GM12878 (cell line): ENCODE data around the gene APBA3. TPM values are rescaled to one million over a fixed set of nuclear protein-coding genes. Genes with fewer than 3 reads are reported as not detected.

Experiments
- ATAC-seq: fragments of 200-7000 bp; cut with Tn5 transposase; 3 replicates; pipeline ENCODE4 v1.9.1; 2020; ENCODE audit warnings: mild to moderate bottlenecking, moderate library complexity
- BruUV-seq: library from RNA; stranded (reverse); fragments of 400-500 nt; replicated peaks from 2 replicates; lab custom pipeline; 2021; lab: Mats Ljungman, UMichigan
- CTCF ChIA-PET: fragments of 300-600 bp; sonication (Branson Sonifier 250); formaldehyde crosslinking; extraction: SDS; loops from one replicate; lab custom pipeline; 2021; ENCODE audit warnings: inconsistent platforms; lab: Yijun Ruan, JAX
- POLR2A ChIA-PET: fragments of 350-600 bp; formaldehyde crosslinking; extraction: SDS; loops from one replicate; lab custom pipeline; 2021; ENCODE audit warnings: inconsistent platforms; lab: Charles Lee
- RAD21 ChIA-PET: fragments of 300-600 bp; sonication (Branson Sonifier 250); formaldehyde crosslinking; loops from one replicate; lab custom pipeline; 2023; ENCODE audit warnings: antibody characterized with exemption; ENCODE audit not compliant: unreplicated experiment; lab: Charles Lee
- SMC1A ChIA-PET: fragments of 300-600 bp; sonication (Branson Sonifier 250); formaldehyde crosslinking; loops from one replicate; lab custom pipeline; 2023; ENCODE audit not compliant: unreplicated experiment, uncharacterized antibody; lab: Charles Lee
- DNase-seq: peaks from one replicate; pipeline ENCODE4 v3.0.0-alpha.2; 2011; ENCODE audit warnings: low read depth, low spot score
- FAIRE-seq: peaks from 3 replicates; lab custom pipeline; 2011; peaks lifted over from hg19 to GRCh38; lab: Jason Lieb, UNC
- H2AFZ ChIP-seq: 2 replicates; pipeline ENCODE4 v1.6.0; 2011; ENCODE audit warnings: low read depth, low read length, control low read depth; ENCODE audit not compliant: control insufficient read depth
- H3K27ac ChIP-seq: 2 replicates; pipeline ENCODE4 v1.5.1; 2011; ENCODE audit warnings: control low read depth; ENCODE audit not compliant: control insufficient read depth, insufficient read depth
- H3K27me3 ChIP-seq, 2 experiments: replicated peaks in 1 of 2; 2 replicates each; pipeline versions ENCODE4 v1.6.0 to v1.6.1; 2011; ENCODE audit warnings: low read length in 1 of 2; ENCODE audit not compliant: control insufficient read depth in 2 of 2, insufficient read depth in 2 of 2
- H3K36me3 ChIP-seq, 2 experiments: 2 replicates each; pipeline ENCODE4 v1.5.1; 2011; ENCODE audit warnings: low read length in 1 of 2; ENCODE audit not compliant: control insufficient read depth in 2 of 2, insufficient read depth in 2 of 2
- H3K4me1 ChIP-seq: 2 replicates; pipeline ENCODE4 v1.6.1; 2011; ENCODE audit warnings: mild to moderate bottlenecking, low read length, moderate library complexity, mixed read lengths; ENCODE audit not compliant: control insufficient read depth, insufficient read depth
- H3K4me2 ChIP-seq: 2 replicates; pipeline ENCODE4 v1.6.0; 2011; ENCODE audit warnings: control low read depth; ENCODE audit not compliant: control insufficient read depth, insufficient read depth
- H3K4me3 ChIP-seq: fragments of 200-600 bp; sonication (generic); 2 replicates; pipeline ENCODE4 v1.5.1; 2016
- H3K79me2 ChIP-seq: 2 replicates; pipeline ENCODE4 v1.6.0; 2011; ENCODE audit warnings: low read length; ENCODE audit not compliant: control insufficient read depth, insufficient read depth
- H3K9ac ChIP-seq: 2 replicates; pipeline ENCODE4 v1.8.0; 2011; ENCODE audit warnings: low read length, control low read depth, mixed read lengths; ENCODE audit not compliant: control insufficient read depth, insufficient read depth
- H3K9me3 ChIP-seq: replicated peaks from 3 replicates; pipeline ENCODE4 v1.5.1; 2011; ENCODE audit warnings: mild to moderate bottlenecking, low read length; ENCODE audit not compliant: control insufficient read depth, insufficient read depth
- H4K20me1 ChIP-seq: 2 replicates; pipeline ENCODE4 v1.6.0; 2011; ENCODE audit not compliant: control insufficient read depth, insufficient read depth
- CREB1 ChIP-seq: IDR thresholded peaks from 2 replicates; pipeline ENCODE4 v1.6.1; 2012; ENCODE audit warnings: low read depth, mild to moderate bottlenecking, inconsistent platforms
- ETV6 ChIP-seq, 2 experiments: fragments of 450-650 bp in 1 of 2; IDR thresholded peaks in 1 of 2; conservative IDR thresholded peaks in 1 of 2; 2 replicates each; pipeline ENCODE4 v1.6.1; 2014; ENCODE audit warnings: antibody characterized with exemption in 1 of 2, borderline replicate concordance in 1 of 2, low read depth in 1 of 2, mild to moderate bottlenecking in 1 of 2, moderate library complexity in 1 of 2
- STAT3 ChIP-seq: IDR thresholded peaks from 2 replicates; pipeline ENCODE4 v1.6.1; 2011; ENCODE audit warnings: low read depth, low read length, improper control_type of control experiment
- SUPT20H ChIP-seq: IDR thresholded peaks from 2 replicates; pipeline ENCODE4 v1.6.1; 2011; ENCODE audit warnings: low read depth, mild to moderate bottlenecking, low read length, moderate library complexity, borderline replicate concordance; ENCODE audit not compliant: control insufficient read depth
- TCF12 ChIP-seq: IDR thresholded peaks from 2 replicates; pipeline ENCODE4 v1.6.1; 2011; ENCODE audit warnings: low read depth, mild to moderate bottlenecking, low read length
- WGBS: methylation state at CpG from one replicate; pipeline ENCODE4 v1.1.6; 2016; ENCODE audit warnings: low lambda C conversion rate; ENCODE audit not compliant: insufficient replicate concordance, insufficient coverage; ENCODE audit errors: missing lambda C conversion rate; 5-methylcytosine and 5-hydroxymethylcytosine counted together
- in situ Hi-C: fragments of 300-500 bp; cut with MboI; formaldehyde crosslinking; loops from 9 replicates; pipeline ENCODE4 v1.14.3; 2018; ENCODE audit warnings: mixed read lengths
- intact Hi-C: fragments of 100-400 bp; cut with micrococcal nuclease; formaldehyde crosslinking; loops from one replicate; pipeline ENCODE4 v1.14.2; 2022; ENCODE audit not compliant: unreplicated experiment
- polyA plus RNA-seq, 11 experiments: library from polyadenylated mRNA; depleted of rRNA in 4 of 11; unstranded in 6 of 11; stranded (reverse) in 5 of 11; fragments of >200 nt; fragmentation: Nextera tagmentation in 4 of 11; fragmentation: Illumina TruSeq in 1 of 11; extraction: Ambion mirVana in 4 of 11; extraction: Trizol in 1 of 11; gene quantifications; 1 replicate in 1 of 11; 2 replicates in 10 of 11; pipeline versions ENCODE4 v1.2.1 to v1.2.3, GENCODE V29; 2011 to 2016; ENCODE audit warnings: inconsistent platforms in 2 of 11, missing spikeins in 2 of 11, low read depth in 1 of 11
- total RNA-seq, 4 experiments: library from RNA; depleted of rRNA in 3 of 4; stranded (reverse); fragments of >200 nt in 3 of 4; fragmentation: Illumina TruSeq in 1 of 4; extraction: Trizol in 1 of 4; gene quantifications; 2 replicates each; pipeline versions ENCODE4 v1.2.1 to v1.2.3, GENCODE V29; 2013 to 2021
- TF ChIP-seq, protein P1 (sequence below): IDR thresholded peaks from 2 replicates; pipeline ENCODE4 v1.6.1; 2011; ENCODE audit warnings: mild to moderate bottlenecking, low read depth, low read length, moderate library complexity; ENCODE audit not compliant: insufficient replicate concordance
- TF ChIP-seq, protein P2 (sequence below): IDR thresholded peaks from 2 replicates; pipeline ENCODE4 v1.6.1; 2011; ENCODE audit warnings: borderline replicate concordance, low read depth, mild to moderate bottlenecking, moderate library complexity, low read length; ENCODE audit not compliant: insufficient read depth, poor library complexity, severe bottlenecking
- TF ChIP-seq, protein P3 (sequence below): fragments of 150-350 bp; IDR thresholded peaks from 2 replicates; pipeline ENCODE4 v1.6.1; 2016; ENCODE audit warnings: low read depth, low read length
- TF ChIP-seq, protein P4 (sequence below): IDR thresholded peaks from 2 replicates; pipeline ENCODE4 v1.6.1; 2012; ENCODE audit warnings: low read length, inconsistent platforms

The APBA3 gene
- total and polyA plus RNA-seq, 10 of the 15 experiments (the other 5 are each of a cell fraction or from before 2014, with no cell fraction given) = 0.31 to 36.4 (median 18.3) TPM

DNA sequence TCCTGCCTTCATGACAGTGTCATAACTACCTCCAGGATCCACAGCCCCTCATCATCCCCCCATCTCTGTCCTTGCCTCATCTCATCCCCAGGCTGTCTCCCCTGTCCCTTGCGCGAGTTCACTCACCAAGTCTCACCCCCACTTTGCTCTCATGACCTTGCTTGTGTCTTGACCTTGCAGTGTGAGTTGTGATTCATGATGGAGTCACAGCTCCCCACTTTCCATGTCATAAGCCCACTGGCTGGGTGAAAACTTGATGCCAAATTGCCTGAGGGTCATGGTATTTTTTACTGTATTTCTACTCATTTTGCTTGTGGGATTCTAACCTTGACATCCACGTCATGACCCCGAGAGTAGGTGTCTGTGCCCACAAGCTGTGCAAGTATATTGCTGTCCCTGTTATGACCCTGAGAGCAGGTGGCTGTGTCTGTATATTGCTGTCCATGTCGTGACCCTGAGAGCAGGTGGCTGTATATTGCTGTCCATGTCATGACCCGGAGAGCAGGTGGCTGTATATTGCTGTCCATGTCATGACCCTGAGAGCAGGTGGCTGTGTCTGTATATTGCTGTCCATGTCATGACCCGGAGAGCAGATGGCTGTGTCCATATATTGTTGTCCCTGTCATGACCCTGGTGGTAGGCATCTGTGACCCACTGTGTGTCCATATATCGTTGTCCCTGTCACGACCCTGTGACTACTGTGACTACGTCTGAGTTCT is 23.8 kb downstream of the APBA3 start:
- H4K20me1 ChIP-seq = no peaks in the 10 kb centered on the region
- RAD21 ChIA-PET = no interaction called here
- TF ChIP-seq ETV6 (conservative IDR thresholded peaks at IDR 0.05 in 1 of 2, IDR thresholded peaks at IDR 0.05 in 1 of 2; ENCODE audit: borderline replicate concordance in 1 of 2, low read depth in 1 of 2) (no peak), CREB1 (no peak), STAT3 (no peak), TCF12 (no peak), SUPT20H (no peak)
- TF ChIP-seq, protein P1, sequence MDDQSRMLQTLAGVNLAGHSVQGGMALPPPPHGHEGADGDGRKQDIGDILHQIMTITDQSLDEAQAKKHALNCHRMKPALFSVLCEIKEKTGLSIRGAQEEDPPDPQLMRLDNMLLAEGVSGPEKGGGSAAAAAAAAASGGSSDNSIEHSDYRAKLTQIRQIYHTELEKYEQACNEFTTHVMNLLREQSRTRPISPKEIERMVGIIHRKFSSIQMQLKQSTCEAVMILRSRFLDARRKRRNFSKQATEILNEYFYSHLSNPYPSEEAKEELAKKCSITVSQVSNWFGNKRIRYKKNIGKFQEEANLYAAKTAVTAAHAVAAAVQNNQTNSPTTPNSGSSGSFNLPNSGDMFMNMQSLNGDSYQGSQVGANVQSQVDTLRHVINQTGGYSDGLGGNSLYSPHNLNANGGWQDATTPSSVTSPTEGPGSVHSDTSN = no peak
- TF ChIP-seq, protein P2, sequence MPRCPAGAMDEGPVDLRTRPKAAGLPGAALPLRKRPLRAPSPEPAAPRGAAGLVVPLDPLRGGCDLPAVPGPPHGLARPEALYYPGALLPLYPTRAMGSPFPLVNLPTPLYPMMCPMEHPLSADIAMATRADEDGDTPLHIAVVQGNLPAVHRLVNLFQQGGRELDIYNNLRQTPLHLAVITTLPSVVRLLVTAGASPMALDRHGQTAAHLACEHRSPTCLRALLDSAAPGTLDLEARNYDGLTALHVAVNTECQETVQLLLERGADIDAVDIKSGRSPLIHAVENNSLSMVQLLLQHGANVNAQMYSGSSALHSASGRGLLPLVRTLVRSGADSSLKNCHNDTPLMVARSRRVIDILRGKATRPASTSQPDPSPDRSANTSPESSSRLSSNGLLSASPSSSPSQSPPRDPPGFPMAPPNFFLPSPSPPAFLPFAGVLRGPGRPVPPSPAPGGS = no peak
- TF ChIP-seq, protein P3, sequence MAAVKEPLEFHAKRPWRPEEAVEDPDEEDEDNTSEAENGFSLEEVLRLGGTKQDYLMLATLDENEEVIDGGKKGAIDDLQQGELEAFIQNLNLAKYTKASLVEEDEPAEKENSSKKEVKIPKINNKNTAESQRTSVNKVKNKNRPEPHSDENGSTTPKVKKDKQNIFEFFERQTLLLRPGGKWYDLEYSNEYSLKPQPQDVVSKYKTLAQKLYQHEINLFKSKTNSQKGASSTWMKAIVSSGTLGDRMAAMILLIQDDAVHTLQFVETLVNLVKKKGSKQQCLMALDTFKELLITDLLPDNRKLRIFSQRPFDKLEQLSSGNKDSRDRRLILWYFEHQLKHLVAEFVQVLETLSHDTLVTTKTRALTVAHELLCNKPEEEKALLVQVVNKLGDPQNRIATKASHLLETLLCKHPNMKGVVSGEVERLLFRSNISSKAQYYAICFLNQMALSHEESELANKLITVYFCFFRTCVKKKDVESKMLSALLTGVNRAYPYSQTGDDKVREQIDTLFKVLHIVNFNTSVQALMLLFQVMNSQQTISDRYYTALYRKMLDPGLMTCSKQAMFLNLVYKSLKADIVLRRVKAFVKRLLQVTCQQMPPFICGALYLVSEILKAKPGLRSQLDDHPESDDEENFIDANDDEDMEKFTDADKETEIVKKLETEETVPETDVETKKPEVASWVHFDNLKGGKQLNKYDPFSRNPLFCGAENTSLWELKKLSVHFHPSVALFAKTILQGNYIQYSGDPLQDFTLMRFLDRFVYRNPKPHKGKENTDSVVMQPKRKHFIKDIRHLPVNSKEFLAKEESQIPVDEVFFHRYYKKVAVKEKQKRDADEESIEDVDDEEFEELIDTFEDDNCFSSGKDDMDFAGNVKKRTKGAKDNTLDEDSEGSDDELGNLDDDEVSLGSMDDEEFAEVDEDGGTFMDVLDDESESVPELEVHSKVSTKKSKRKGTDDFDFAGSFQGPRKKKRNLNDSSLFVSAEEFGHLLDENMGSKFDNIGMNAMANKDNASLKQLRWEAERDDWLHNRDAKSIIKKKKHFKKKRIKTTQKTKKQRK = no peak
- TF ChIP-seq, protein P4, sequence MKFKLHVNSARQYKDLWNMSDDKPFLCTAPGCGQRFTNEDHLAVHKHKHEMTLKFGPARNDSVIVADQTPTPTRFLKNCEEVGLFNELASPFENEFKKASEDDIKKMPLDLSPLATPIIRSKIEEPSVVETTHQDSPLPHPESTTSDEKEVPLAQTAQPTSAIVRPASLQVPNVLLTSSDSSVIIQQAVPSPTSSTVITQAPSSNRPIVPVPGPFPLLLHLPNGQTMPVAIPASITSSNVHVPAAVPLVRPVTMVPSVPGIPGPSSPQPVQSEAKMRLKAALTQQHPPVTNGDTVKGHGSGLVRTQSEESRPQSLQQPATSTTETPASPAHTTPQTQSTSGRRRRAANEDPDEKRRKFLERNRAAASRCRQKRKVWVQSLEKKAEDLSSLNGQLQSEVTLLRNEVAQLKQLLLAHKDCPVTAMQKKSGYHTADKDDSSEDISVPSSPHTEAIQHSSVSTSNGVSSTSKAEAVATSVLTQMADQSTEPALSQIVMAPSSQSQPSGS = no peak
- H3K36me3 ChIP-seq = no peaks in the 10 kb centered on the region
- H3K9ac ChIP-seq = no peak overlapping the region
- H3K4me3 ChIP-seq = no peak overlapping the region
- ATAC-seq (no peak), DNase-seq (no peak), FAIRE-seq (no peak)
- no peak overlapping the region for H2AFZ ChIP-seq
- no peak overlapping the region for H3K4me2 ChIP-seq
- no peaks in the 10 kb centered on the region for H3K27me3 ChIP-seq
- H3K9me3 ChIP-seq = no peaks in the 10 kb centered on the region
- in situ Hi-C loops (no loop called here), intact Hi-C loops (no loop called here)
- 26% methylated on average over 10 of the region's 10 CpGs for WGBS
- no peak overlapping the region for H3K27ac ChIP-seq
- no TSS peak for BruUV-seq
- SMC1A ChIA-PET = no interaction called here
- CTCF ChIA-PET = no interaction called here
- H3K79me2 ChIP-seq = no peaks in the 10 kb centered on the region
- POLR2A ChIA-PET = no interaction called here
- no peaks in the 10 kb centered on the region for H3K4me1 ChIP-seq
